Right atrium auricular region (tissue), 2 donors: ENCODE measurements around the gene RAB1B. TPM values are rescaled to one million over a fixed set of nuclear protein-coding genes. Genes with fewer than 3 reads are reported as not detected.

Experiments used
- DNase-seq: peaks from one replicate; pipeline ENCODE4 v3.0.0-alpha.2; 2019; ENCODE audit warnings: low spot score
- H3K27ac ChIP-seq, 2 donors: fragments of 200-600 bp; sonication (generic); 1 replicate in 1 of 2; 2 replicates in 1 of 2; pipeline ENCODE4 v1.5.1; 2016 to 2019
- H3K27me3 ChIP-seq, 2 donors: fragments of 200-600 bp; sonication (generic); one replicate each; pipeline versions ENCODE4 v1.5.1 to v1.6.0; 2017 to 2019
- H3K36me3 ChIP-seq: fragments of 200-600 bp; sonication (generic); one replicate; pipeline ENCODE4 v1.5.1; 2016
- H3K4me1 ChIP-seq, 2 donors: fragments of 200-600 bp; sonication (generic); one replicate each; pipeline versions ENCODE4 v1.5.1 to v1.6.0; 2017 to 2019
- H3K4me3 ChIP-seq, 2 donors: fragments of 200-600 bp; sonication (generic); 1 replicate in 1 of 2; 2 replicates in 1 of 2; pipeline ENCODE4 v1.5.1; 2017 to 2019; ENCODE audit warnings: mild to moderate bottlenecking in 1 of 2, moderate library complexity in 1 of 2
- H3K9me3 ChIP-seq, 2 donors: fragments of 200-600 bp; sonication (generic); one replicate each; pipeline ENCODE4 v1.5.1; 2019
- total RNA-seq, 2 donors: library from RNA; depleted of rRNA; stranded (reverse); fragments of >200 nt; gene quantifications; one replicate each; pipeline ENCODE4 v1.1.0, GENCODE V29; 2016
- TF ChIP-seq, protein P1 (sequence below), 2 donors: fragments of 200-600 bp; sonication (generic); IDR thresholded peaks; one replicate each; pipeline ENCODE4 v1.5.1; 2019; ENCODE audit warnings: antibody characterized with exemption in 2 of 2

The RAB1B gene
- total RNA-seq, 2 donors from 2014 or later = 95.6 to 115 TPM

DNA sequence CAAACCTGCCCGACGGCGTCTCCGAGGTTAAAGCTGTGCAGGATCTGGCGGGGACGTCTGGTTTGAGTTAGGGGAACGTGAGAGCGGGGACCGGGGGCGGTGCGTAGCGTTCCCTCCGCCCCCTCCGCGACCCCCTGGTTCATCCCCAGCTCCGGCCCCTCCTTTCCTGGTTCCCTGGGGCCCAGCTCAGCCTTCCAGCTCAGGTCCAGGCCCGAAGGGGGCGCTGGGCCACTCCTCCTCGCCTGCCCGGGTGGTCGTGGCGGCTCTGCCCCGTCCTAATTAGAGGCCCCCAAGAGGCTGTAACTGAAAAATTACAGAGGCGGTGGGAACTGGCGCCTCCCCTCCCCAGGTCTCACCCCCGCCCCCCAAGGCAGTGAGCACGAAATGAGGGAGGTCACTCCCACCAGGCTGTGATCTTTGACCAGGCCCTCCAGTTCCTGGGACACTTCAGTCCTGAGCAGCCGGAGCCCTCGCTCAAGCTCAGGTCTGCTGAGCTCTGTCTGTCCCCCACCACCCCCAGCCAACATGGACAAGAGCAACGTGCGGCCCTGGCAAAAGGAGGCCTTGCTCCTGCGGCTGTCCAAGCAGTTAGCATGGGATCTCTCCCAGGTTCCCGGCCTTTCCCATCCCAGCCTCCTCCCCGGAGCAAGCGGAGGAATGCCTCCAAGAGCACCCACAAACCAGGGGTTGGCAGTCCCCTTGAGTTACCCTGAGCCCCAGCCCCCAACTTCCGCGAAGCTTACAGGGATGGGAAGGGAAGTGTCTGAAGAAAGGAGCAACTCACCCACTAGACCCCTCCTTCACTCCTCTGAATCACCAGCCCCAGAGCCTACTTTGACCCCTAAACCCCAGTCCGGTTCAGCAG is 45.1 kb downstream of the RAB1B start:
- Histone ChIP-seq H3K36me3 (no peaks in the 10 kb centered on the region), H3K27ac (peak overlapping the region; percentile 90 to 94), H3K9me3 (no peaks in the 10 kb centered on the region), H3K4me3 (peak overlapping the region; percentile 36 to 58), H3K4me1 (peaks cover 0 to 57% of the 10 kb centered on the region in 2 donors), H3K27me3 (no peaks in the 10 kb centered on the region)
- TF ChIP-seq, protein P1, sequence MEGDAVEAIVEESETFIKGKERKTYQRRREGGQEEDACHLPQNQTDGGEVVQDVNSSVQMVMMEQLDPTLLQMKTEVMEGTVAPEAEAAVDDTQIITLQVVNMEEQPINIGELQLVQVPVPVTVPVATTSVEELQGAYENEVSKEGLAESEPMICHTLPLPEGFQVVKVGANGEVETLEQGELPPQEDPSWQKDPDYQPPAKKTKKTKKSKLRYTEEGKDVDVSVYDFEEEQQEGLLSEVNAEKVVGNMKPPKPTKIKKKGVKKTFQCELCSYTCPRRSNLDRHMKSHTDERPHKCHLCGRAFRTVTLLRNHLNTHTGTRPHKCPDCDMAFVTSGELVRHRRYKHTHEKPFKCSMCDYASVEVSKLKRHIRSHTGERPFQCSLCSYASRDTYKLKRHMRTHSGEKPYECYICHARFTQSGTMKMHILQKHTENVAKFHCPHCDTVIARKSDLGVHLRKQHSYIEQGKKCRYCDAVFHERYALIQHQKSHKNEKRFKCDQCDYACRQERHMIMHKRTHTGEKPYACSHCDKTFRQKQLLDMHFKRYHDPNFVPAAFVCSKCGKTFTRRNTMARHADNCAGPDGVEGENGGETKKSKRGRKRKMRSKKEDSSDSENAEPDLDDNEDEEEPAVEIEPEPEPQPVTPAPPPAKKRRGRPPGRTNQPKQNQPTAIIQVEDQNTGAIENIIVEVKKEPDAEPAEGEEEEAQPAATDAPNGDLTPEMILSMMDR (IDR thresholded peaks at IDR 0.05) = no peak
- no peak for DNase-seq

DNA sequence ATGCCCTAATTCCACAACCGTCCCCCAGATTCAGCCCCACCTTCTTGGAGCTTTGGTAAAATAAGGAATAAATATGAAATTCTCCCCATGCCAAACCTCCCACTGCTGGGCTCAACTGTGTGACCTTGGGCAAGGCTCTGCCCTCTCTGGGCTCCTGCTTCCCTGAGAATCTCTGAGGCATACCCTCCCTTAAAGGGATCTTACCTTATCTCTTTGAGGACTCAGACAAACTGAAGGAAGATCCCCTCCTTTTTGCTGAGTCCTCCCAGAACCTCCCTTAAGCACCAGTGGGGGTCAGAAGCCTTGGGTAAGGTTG is 45.7 kb downstream of the RAB1B start:
- DNase-seq = no peak
- Histone ChIP-seq H3K9me3 (no peaks in the 10 kb centered on the region), H3K27me3 (no peaks in the 10 kb centered on the region), H3K4me1 (peaks cover 0 to 61% of the 10 kb centered on the region in 2 donors), H3K36me3 (no peaks in the 10 kb centered on the region), H3K27ac (peak overlapping the region; percentile 90 to 94), H3K4me3 (peak overlapping the region; percentile 36 to 58)
- TF ChIP-seq, protein P1 (IDR thresholded peaks at IDR 0.05) = no peak

DNA sequence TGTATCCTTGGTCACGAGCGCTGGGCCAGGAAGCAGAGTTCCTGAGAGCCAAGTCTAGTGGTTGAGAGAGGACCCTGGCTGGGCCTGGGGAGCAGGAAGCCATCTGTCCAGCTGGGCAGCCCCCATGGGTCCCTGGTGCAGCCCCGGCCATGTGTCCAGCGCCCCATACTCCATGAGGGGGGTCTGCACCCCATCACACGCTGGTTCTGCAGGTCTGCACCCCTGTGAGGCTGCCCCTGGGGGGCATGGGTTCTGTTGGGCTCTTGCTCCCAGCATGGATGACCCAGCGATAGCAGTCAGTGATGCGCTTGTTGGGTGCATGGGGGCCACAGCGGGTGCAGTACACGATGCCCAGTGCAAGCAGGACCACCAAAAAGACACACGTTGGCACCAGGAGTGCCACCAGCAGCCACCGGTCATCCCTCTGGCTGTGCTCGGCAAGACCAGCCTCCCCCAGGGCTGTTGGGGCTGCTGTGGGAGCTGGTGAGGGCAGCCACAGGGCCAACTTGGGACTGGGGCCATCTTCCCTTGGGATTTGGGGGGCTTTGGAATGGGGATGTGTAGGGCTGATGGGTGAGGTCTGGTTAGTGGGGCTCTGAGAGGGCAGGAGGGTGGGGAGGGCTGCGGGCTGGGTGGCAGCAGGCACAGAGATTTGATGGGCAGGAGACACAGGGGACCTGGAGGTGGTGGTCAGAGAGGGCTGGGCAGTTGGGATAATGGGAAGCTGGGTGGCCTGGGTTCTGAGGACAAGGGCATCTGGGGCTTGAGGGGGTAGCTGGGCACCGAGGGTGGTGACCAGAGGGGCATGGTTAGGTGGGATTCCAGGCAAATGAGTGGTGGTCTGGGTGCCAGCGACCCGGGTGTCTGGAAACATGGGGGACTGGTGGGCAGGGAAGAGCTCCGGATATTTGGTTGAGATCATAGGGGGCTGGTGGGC is 46.4 kb downstream of the RAB1B start:
- TF ChIP-seq, protein P1 (IDR thresholded peaks at IDR 0.05) = no peak
- Histone ChIP-seq H3K4me3 (peak overlapping the region; percentile 33 to 58), H3K4me1 (peaks cover 0 to 61% of the 10 kb centered on the region in 2 donors), H3K27ac (peak overlapping the region; percentile 90 to 94), H3K9me3 (no peaks in the 10 kb centered on the region), H3K36me3 (no peaks in the 10 kb centered on the region), H3K27me3 (no peaks in the 10 kb centered on the region)
- no peak for DNase-seq

DNA sequence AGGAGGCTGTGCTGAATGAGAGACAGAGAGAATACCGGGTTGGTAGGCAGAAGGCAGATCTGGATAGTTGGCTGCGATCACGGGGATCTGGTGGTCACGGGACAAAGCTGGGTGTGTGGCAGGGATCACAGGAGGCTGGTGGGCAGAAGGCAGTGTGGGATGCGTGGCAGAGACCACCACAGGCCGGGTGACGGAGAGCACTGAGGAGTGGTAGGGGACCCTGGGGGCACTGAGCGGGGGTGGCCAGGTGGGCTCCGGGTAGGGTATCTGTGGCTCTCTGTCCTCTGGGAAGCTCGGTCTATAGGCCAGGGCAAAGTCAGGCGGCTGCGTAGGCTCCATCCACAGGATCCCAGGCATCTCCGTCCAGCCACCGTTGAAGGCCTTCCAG is 47.1 kb downstream of the RAB1B start:
- H3K27me3 ChIP-seq = no peaks in the 10 kb centered on the region
- peaks cover 0 to 61% of the 10 kb centered on the region in 2 donors for H3K4me1 ChIP-seq
- TF ChIP-seq, protein P1 (IDR thresholded peaks at IDR 0.05) = no peak
- peak overlapping the region; percentile 33 to 58 for H3K4me3 ChIP-seq
- DNase-seq = no peak
- peak overlapping the region; percentile 78 to 90 for H3K27ac ChIP-seq
- no peaks in the 10 kb centered on the region for H3K36me3 ChIP-seq
- H3K9me3 ChIP-seq = no peaks in the 10 kb centered on the region

DNA sequence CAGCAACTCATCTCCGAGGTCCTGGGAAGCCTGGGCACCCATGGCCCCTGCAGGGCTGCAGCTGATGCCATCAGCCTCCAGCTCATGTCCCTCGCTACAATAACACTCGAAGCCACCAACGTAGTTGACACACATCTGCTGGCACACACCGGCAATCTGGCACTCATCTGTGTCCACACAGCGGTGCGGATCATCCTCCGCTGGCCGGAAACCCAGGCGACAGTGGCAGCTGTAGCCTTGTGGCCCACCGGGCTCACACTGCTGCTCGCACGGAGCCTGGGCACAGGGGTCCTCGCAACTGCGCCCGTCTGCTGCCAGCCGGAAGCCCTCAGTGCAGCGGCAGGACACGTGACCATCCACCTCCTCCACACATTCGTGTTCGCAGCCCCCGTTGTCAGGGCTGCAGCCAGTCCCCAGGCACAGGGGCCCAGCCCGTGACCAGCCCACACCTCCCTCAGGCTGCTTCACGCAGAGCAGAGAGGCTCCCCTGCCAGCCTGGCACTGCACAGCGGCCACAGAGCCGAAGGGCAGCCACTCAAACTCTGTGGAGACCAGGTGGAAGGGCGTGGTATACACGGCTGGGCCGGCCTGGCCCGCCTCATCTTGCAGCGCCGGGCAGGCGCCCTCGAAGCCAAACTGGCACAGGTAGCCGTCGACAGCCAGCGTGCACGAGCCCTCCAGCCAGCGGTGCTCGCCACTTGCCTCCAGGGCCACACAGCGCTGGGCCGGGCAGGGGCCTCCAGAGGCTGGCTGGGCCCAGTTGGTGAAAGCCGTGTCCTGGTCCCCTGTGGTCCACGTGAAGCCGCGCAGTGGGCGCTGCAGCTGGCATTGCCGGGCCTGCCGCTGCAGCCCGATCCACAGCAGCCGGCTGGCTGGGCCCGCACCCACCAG is 47.7 kb downstream of the RAB1B start:
- H3K36me3 ChIP-seq = no peaks in the 10 kb centered on the region
- H3K4me3 ChIP-seq = peak overlapping the region; percentile 33 to 58
- TF ChIP-seq, protein P1 (IDR thresholded peaks at IDR 0.05) = no peak
- H3K4me1 ChIP-seq = peaks cover 0 to 61% of the 10 kb centered on the region in 2 donors
- H3K9me3 ChIP-seq = no peaks in the 10 kb centered on the region
- H3K27me3 ChIP-seq = no peaks in the 10 kb centered on the region
- DNase-seq = no peak
- H3K27ac ChIP-seq = peak overlapping the region; percentile 78 to 90
